RKO (cell line): Measurements from ENCODE around the gene RALGPS2.
"Not testable (repeated sequence)": the region's sequence is repeated elsewhere in the genome, so short reads cannot be mapped to it uniquely, and the experiment has no call there.

ENCODE experiments used
- DNase-seq: peaks from one replicate; pipeline ENCODE4 v3.0.0-alpha.2; 2016; ENCODE audit warnings: low spot score

Gene RALGPS2

DNA sequence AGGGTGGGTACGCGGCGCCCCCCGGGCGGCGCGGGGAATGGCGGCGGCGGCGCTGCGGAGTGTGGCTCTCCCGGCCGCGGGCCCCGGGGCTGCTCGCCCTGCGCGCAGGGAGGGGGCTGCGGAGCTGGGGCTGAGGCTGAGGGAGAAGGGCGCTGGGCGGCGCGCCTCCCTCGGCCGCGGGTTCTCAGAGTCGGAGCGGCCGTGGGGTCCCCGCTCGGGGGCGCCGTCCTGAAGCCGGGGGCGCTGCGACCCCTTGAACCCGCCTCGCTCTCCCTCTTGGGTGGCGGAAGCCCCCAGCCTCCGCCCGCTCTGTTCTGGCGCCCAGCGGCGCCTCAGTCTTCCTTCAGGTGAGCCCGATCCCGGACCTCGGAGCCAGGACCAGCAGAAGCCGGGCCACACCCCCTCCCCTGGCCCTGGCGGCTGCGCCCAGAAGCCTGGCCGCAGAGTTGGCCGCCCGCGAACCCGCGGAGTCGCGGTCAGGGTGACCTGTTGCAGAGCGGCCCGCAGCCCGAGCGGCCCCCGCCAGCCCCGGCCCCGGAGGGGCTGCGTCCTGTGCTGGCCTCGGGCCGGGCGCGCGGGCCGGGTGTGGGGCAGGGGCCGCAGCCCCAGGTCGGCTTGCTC lies 532 bp downstream of the RALGPS2 start:
- DNase-seq: peak; percentile 55

DNA sequence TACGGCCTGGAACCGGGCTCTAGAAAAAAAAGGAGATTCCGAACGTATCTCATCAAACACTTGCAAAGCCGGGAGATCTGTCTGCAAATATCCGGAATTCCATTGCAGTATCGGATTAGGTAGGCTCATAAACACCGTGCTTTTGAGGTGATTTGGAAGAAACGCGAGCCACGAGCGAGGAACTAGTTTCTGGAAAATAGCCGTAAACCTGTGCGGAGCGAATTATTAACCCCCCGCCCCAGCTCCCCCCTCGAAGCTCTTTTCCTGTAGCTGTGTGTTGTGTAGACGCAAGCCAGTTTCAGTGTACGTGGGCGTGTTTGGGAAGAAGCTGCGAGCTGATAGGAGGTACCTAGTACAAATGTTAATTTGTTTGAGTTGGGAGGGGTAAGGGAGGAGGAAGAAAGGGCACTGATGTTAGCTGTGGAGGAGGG lies 1.1 kb downstream of the RALGPS2 start:
- peak; percentile 94 for DNase-seq

DNA sequence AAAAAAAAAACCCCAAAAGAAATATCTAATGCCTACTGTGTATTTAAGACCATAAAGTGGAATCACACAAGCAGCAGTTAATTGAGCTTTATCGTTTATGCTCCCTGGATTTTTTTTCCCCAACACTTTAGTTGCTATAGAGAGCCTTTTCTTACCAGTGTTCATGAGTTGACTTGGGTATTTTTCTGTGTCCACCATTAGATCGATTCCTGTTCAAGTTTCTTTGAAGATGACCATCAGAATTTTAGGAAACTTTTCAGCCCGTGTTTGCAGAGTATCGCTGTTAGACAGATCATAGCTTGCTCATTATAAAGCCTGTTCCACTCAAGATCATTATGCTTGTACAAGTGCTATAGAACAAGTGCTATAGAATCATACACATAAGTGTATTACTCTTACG lies 1.5 kb downstream of the RALGPS2 start:
- DNase-seq: no peak

DNA sequence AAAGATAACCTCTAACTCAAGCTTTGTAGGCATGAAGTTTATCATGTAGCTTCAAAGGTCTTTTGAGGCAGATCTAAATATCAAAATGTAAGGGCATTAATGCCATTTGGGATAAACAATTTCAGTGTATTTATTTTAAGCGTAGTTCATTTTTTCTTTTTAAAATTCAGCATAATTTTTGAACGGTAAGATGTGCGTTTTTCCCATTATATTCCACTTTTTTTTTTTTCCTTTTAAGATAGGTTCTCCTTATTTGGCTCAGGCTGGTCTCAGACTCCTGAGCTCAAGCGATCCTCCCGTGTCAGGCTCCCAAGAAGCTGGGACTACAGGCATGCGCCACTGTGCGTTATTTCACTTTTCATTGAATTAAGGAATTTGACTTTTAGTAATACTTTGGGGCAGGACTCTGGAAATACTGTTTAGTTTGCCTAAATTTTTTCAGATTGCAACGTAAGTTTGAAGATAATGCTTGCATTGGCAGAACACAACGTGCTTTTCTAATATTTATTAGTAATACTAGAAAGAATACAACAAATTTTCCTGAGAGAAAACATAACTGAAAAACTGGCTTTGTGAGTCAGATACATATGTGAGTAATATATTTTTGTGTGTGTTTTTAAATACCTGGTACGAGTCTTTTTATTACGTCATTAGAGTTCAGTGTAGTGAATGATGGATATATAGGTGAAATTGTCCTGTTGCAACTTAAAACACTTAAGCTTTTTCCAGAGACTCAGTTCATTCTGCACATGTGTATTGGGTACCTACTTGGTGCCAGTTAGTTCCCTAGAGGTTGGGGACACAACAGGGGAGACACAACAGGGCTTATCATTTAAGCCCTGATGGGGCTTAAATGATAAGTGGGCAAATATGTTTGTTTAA lies 2.2 kb downstream of the RALGPS2 start:
- DNase-seq: no peak

DNA sequence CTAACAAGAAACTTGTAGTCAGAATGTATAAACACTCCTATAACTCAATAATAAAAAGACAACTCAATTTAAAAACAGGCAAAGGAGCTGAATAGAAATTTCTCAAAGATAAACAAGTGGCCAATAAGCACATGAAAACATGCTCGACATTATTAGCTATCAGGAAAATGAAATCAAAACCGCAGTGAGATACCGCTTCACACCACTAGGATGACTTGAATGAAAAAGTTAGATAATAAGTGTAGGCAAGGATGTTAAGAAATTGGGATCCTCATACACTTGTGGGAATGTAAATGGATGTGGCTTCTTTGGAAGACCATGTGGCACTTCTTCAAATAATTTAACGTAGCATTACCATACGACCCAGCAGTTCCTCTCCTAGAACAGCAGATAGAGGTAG lies 8.9 kb downstream of the RALGPS2 start:
- DNase-seq: no peak

DNA sequence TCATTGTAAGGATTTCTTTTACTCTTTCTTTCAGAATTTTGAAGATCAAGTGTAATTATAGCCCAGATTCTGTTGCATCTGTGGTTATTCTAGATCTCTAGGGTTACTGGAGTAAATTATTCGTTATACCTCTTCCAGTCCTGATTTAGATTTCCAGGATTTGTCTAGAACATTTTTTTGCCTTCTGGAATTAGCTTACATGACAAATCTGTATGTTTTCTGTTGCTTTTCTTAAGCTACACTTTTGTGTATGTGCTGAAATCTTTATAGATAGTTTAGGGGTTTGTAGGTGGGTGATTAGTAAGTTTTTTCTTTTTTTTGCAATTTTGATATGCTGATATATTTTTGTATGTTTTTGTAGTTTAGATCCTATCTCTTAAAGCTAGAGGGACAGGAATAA lies 13.7 kb downstream of the RALGPS2 start:
- no peak for DNase-seq

DNA sequence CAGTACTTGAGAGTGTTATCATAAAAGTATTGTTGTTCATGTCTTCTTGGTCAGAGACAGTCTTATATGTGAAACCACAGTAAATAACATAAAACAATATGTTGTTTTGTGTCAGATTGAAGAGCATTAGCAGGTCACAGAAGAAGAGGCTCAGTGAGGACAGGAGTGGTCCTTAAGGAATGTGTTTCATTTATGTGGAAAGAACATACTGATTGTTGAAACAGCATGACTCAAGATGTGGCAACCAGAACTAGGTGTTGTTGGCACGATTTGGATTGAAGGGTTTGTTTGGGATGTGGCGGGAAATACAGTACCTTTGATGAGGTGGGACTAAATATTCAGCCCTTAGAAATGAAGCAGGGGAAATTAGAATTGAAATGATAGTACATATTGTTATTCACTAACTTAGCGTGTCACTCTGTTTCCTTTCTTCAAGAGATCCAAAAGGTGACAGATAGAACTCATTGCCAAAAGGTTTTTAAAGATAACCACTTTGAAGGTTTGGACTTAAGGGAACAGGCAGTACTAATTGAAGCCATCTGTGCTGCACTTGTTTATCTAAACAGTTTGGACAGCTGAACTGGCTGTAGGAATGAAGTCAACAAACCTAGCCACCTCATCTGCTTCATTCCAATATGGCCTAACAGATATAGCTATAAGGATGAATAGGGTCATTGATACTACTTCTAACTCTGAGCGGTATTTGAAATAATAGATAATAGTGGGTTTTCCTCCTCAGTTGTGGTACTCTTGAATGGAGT lies 14.4 kb downstream of the RALGPS2 start:
- no peak for DNase-seq

DNA sequence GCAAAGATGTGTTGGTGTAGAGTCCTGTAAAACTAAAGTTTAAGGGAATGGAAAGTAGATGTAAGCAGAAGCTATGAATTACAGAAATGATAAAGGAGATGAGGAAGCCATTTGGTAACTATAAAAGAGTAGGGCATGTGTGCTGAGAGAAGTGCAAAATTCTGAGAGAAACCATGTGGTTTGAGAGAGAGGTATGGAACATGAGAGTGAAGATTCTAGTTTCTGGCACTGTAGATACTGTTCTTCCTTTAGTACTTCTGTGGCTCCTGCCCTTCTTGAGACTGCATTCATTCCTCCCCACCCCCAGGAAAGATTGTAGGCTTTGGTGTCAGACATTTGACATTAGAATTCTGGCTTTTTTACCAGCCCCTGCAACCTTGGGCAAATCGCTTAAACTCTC lies 15.4 kb downstream of the RALGPS2 start:
- DNase-seq: no peak

DNA sequence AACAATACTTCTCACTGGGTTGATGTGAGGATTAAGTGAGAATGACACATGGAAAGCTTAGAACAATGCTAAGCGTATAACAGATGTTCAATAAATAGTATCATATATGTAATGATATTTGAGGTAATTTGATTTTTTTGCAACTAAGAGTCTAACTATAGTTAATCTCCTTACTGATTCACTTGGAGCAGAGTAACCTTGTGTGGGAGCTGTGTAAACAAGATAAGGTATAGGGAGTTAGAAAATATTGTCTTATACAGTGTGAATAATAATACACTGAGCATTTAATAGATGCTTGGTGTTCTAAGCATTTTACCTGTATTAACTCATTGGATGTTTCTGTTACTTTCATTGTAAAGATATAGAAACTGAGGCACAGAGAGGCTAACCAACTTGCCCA lies 15.9 kb downstream of the RALGPS2 start:
- no peak for DNase-seq

DNA sequence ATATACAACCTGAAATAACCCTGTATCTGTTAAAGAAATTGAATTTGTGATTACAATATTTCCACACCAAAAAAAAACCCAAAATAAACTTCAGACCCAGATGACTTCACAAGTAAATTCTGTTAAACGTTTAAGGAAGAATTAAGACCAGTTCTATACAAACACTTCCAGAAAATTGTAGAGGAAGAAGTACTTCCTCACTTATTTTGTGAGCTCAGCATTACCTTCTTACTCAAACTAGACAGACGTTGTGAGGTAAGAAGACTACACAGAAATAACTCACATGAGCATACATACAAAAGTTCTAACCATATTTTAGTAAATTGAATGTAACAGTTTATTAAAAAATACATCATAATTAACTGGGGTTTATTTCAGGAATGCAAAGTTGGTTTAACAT lies 18.8 kb downstream of the RALGPS2 start:
- no peak for DNase-seq

DNA sequence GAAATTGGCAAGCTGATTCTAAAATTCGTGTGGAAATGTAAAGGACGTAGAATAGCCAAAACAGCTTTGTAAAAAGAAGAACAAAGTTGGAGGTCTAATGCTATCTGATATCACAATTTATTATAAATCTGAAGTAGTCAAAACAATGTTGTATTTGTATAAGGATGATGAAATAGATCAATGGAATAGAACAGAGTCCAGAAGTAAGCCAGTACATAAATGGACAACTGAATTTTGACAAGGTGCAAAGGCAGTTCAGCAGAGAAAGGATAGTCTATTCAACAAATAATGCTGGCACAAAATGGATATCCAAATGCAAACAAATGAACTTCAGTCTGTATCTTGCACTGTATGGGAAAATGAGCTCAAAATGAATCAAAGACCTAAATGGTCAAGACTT lies 20.2 kb downstream of the RALGPS2 start:
- no peak for DNase-seq

DNA sequence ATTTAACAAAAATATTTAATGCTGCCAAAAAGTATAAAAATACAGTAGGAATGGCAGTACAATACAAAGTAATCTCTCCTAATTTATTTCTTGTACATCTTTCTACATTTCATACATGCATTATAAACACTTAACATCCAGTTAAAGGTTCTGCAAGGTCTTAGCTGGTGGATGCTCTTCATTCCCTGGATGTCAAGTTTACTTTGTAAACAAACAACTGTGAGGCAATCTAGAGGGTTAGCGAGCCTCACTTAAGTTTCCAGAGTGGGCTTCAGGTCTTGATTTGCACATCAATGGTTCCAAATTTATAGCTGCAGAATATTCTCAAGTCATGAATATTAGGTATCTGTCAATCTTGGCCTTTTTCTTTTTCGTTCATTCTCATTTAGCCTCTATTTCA lies 21.3 kb downstream of the RALGPS2 start:
- DNase-seq: no peak

DNA sequence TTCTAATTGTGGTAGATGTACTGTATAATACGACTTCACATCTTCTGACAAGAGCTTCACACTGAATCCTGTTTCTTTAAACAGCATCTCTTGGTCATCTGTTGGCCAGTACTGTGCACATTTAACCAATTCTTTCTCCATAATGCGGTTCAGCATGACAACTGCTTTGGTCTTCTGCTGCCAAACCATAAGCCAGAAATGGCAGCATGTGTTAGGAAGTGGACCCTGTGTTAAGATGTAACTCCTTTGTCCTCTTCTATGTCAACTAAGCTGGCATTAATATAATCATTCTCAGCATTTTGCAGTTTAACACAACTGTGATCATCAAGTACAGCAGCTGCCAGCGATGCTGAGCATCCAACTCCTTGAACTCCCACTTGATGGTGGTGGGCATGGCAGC lies 22.3 kb downstream of the RALGPS2 start:
- DNase-seq: not testable (repeated sequence)

DNA sequence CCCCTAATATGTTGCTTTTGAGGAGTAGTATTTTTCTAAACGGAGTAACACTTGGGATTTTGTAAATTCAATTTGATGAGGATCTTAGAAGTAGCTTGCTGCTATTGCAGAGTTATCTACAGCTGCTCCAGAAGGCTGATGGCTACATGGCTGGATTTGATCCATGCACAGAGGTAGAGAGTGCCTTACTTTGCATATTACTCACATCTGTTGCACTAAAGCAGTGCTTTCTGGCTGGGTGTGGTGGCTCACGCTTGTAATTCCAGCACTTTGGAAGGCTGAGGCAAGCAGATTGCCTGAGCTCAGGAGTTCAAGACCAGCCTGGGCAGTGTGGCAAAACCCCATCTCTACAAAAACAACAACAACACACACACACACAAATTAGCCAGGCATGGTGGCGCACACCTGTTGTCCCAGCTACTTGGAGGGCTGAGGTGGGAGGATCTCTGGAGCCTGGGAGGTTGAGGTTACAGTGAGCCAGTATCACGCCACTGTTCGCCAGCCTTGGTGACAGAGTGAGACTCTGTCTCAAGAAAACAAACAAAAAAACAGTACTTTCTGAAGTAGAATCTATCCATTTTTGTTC lies 24.6 kb downstream of the RALGPS2 start:
- DNase-seq: no peak

DNA sequence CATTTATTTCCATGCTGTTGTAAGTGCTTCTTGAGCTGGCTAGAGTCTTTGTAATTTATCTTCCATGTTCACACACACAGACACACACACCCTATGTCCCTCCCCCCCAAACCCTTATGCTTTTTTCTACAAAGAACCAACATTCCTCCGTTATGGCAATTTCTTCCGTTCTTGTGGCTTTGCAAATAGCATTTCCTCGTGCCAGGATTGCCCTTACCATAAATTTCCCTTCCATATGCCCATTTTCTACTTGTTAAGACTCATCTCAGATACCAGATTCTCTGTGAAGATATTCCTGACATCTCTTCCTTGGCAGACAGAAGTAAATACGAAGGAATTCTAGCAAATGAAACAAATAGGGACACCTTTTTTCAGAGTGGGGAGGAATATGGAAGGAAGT lies 26.0 kb downstream of the RALGPS2 start:
- DNase-seq: no peak

DNA sequence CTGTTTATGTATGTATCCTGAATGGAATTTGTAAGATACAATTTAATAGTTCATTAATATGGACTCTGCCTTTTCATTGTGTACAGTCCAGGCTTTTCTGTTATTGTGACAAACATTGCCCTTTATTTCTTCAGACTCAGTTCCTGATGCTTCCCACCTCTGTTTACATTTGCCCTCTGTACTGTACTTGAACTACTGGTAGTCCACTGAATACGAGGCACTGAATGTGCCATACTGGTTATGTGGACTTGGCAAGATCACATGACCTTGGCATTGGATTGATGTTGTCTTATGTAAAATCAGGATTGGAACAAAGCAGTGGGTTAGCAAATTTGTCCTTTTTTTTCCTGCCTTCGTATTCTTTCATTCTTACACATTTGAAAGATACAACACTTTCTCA lies 27.8 kb downstream of the RALGPS2 start:
- DNase-seq: no peak

DNA sequence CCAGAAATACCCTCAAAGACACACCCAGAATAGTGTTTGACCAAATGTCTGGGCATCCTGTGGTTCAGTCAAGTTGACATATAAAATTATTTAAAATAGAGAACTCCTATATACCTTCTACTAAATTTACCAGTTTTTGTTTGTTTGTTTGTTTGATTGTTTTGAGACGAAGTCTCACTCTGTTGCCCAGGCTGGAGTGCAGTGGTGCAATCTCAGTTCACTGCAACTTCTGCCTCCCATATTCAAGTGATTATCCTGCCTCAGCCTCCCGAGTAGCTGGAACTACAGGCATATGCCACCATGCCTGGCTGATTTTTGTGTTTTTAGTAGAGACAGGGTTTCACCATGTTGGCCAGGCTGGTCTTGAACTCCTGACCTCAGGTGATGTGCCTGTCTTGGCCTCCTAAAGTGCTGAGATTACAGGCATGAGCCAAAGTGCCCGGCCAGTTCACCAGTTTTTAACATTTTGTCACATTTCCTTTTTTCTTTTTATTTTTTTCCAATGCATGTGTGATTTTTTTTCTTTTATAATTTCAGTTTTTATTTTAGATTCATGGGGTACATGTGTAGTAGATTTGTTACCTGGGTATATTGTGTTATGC lies 29.7 kb downstream of the RALGPS2 start:
- not testable (repeated sequence) for DNase-seq

DNA sequence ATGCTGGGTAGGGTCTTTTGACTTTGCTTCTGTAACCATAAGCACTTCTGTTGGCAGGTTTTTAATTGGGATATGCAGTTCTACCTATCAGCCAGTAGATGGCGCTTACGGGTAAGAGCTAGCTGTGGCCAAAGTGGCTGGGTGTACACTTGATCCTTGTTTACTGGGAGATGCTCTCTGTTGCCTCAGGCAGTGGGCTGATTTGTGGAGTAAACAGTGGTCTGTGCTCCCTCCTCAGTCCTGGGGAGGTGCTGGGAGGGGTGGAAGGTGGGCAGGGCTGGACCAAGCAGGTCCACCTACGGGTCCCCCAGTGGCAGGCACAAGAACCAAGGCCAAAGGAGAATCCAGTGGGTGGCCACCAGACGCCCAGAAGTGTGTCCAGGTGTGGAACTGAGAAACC lies 43.4 kb downstream of the RALGPS2 start:
- peak; percentile 35 for DNase-seq

DNA sequence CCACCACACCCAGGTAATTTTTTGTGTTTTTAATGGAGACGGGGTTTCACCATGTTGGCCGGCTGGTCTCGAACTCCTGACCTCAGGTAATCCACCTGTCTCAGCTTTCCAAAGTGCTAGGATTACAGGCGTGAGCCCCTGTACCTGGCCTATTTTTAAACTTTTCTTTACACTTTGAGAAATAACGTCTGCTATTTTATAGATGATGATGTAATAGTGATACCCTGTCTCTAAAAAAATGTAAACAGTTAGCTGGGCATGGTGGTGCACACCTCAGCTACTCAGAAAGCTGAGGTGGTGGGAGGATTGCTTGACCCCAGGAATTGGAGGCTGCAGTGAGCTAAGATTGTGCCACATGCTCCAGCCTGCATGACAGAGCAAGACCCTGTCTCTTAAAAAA lies 47.9 kb downstream of the RALGPS2 start:
- DNase-seq: no peak

DNA sequence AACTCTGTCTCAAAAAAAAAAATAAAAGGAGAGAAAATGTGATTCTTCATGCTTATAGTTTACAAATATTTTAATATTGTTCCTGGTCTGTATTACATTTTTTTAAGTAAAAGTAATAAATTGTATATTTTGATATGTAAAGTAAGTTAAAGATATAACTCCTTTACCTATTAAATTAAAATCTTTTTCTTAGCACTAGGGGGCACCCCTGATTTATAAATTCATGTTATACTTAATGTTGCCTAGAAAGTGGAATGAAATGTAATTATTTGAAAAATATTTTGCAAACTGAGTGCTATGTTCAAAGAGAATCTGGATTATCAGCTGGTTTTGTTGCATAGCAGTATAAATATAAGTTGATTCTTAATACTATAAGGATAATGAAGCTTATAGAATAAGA lies 49.2 kb downstream of the RALGPS2 start:
- peak; percentile 60 for DNase-seq

DNA sequence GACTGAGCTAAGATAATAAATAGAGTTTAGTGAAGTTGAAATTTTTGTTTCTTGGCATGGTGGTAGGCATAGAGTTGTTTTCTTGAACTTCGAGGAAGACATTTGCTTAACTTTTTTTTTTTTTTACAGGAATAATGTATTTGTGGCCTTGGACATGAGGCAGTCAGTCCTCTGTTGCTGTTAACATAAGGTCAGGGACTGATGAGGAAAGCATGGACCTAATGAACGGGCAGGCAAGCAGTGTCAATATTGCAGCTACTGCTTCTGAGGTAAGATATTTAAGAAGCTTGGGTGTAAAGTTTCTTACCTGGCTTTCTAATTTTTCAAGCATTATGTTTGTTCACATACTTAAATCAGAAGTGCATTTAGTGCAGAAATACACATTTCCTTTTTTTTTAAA lies 51.5 kb downstream of the RALGPS2 start:
- DNase-seq: no peak
